ENCODE measurements around the gene AKAP13.
"Not testable (repeated sequence)": the region's sequence is repeated elsewhere in the genome, so short reads cannot be mapped to it uniquely, and the experiment has no call there.

The AKAP13 gene

GRCh38 chr15:85571780-85572179 lies 191.4 kb downstream of the AKAP13 start:
- DNase-seq (ENCODE audit: low read depth) = no peak

GRCh38 chr15:85576392-85576791 lies 196.0 kb downstream of the AKAP13 start:
- DNase-seq (ENCODE audit: low read depth) = no peak

GRCh38 chr15:85578941-85579701 lies 198.7 kb downstream of the AKAP13 start:
- DNase-seq (ENCODE audit: low read depth) = no peak

GRCh38 chr15:85579957-85580694 lies 199.7 kb downstream of the AKAP13 start:
- DNase-seq (ENCODE audit: low read depth) = no peak

GRCh38 chr15:85580879-85581278 lies 200.5 kb downstream of the AKAP13 start:
- peak; percentile 15 for DNase-seq (ENCODE audit: low read depth)

- DNase-seq (ENCODE audit: low read depth) = peak; percentile 43
These were observed 201.1 kb downstream of the AKAP13 start for GRCh38 chr15:85581495-85581894.

- DNase-seq (ENCODE audit: low read depth) = peak; percentile 61
These were observed 202.0 kb downstream of the AKAP13 start for GRCh38 chr15:85582131-85583079.

GRCh38 chr15:85583442-85583841 lies 203.0 kb downstream of the AKAP13 start:
- DNase-seq (ENCODE audit: low read depth) = no peak

GRCh38 chr15:85583923-85584390 lies 203.6 kb downstream of the AKAP13 start:
- DNase-seq (ENCODE audit: low read depth) = no peak

GRCh38 chr15:85584872-85585271 lies 204.5 kb downstream of the AKAP13 start:
- DNase-seq (ENCODE audit: low read depth) = no peak

GRCh38 chr15:85586196-85586595 lies 205.8 kb downstream of the AKAP13 start:
- not testable (repeated sequence) for DNase-seq (ENCODE audit: low read depth)

- DNase-seq (ENCODE audit: low read depth) = no peak
These were observed 207.5 kb downstream of the AKAP13 start for GRCh38 chr15:85587707-85588411.

- DNase-seq (ENCODE audit: low read depth) = no peak
These were observed 208.3 kb downstream of the AKAP13 start for GRCh38 chr15:85588677-85589076.

- no peak for DNase-seq (ENCODE audit: low read depth)
These were observed 209.4 kb downstream of the AKAP13 start for GRCh38 chr15:85589851-85590250.

GRCh38 chr15:85591622-85592021 lies 211.2 kb downstream of the AKAP13 start:
- DNase-seq (ENCODE audit: low read depth) = no peak

GRCh38 chr15:85592148-85592547 lies 211.7 kb downstream of the AKAP13 start:
- no peak for DNase-seq (ENCODE audit: low read depth)

- DNase-seq (ENCODE audit: low read depth) = no peak
These were observed 213.5 kb downstream of the AKAP13 start for GRCh38 chr15:85593809-85594445.

GRCh38 chr15:85595804-85596536 lies 215.6 kb downstream of the AKAP13 start:
- no peak for DNase-seq (ENCODE audit: low read depth)

- peak; percentile 18 for DNase-seq (ENCODE audit: low read depth)
These were observed 216.9 kb downstream of the AKAP13 start for GRCh38 chr15:85597155-85597815.

GRCh38 chr15:85598219-85598618 lies 217.8 kb downstream of the AKAP13 start:
- no peak for DNase-seq (ENCODE audit: low read depth)
